OCI-LY3 (cell line): ENCODE measurements around the gene R3HDM2.

Experiments
- H2AFZ ChIP-seq: fragments of 200-600, 300-600 bp; shearing (Covaris generic); 2 replicates; pipeline ENCODE4 v1.6.0; 2014; ENCODE audit warnings: antibody characterized with exemption, low read depth, low read length
- H3K27ac ChIP-seq: fragments of 200-600, 300-600 bp; sonication (generic); 2 replicates; pipeline ENCODE4 v1.5.1; 2014; ENCODE audit warnings: mild to moderate bottlenecking, low read length, moderate library complexity, mixed read lengths
- H3K27me3 ChIP-seq: fragments of 200-600, 300-600 bp; sonication (generic); 2 replicates; pipeline ENCODE4 v1.6.1; 2014; ENCODE audit warnings: low read depth, low read length, mixed read lengths
- H3K36me3 ChIP-seq: fragments of 200-600, 300-600 bp; sonication (generic); replicated peaks from 2 replicates; pipeline ENCODE3; 2014; ENCODE audit warnings: low read depth, low read length, mixed read lengths
- H3K4me1 ChIP-seq: fragments of 300-600, 200-600 bp; sonication (generic); 2 replicates; pipeline ENCODE4 v1.6.1; 2014; ENCODE audit warnings: low read length, mixed read lengths
- H3K4me2 ChIP-seq: fragments of 200-600, 300-600 bp; sonication (generic); 2 replicates; pipeline ENCODE4 v1.6.1; 2014; ENCODE audit warnings: low read length, mixed read lengths
- H3K4me3 ChIP-seq: fragments of 300-600, 200-600 bp; sonication (generic); 2 replicates; pipeline ENCODE4 v1.5.1; 2014; ENCODE audit warnings: antibody characterized with exemption, mild to moderate bottlenecking, low read length, moderate library complexity
- H3K79me2 ChIP-seq: fragments of 300-600, 200-600 bp; shearing (Covaris generic); 2 replicates; pipeline ENCODE4 v1.6.1; 2014; ENCODE audit warnings: mild to moderate bottlenecking, low read length, mixed read lengths
- H3K9ac ChIP-seq: fragments of 300-600, 200-600 bp; shearing (Covaris generic); 2 replicates; pipeline ENCODE4 v1.6.0; 2014; ENCODE audit warnings: mild to moderate bottlenecking, low read length, moderate library complexity
- H3K9me3 ChIP-seq: fragments of 200-600, 300-600 bp; shearing (Covaris generic); 2 replicates; pipeline ENCODE4 v1.6.1; 2014; ENCODE audit warnings: low read length, mixed read lengths; ENCODE audit not compliant: insufficient read depth
- H4K20me1 ChIP-seq: fragments of 200-600, 300-600 bp; sonication (generic); 2 replicates; pipeline ENCODE4 v1.6.1; 2016; ENCODE audit warnings: low read length, mixed read lengths; ENCODE audit not compliant: insufficient read depth
- CTCF ChIP-seq: fragments of 200-600, 300-600 bp; sonication (generic); IDR thresholded peaks from 2 replicates; pipeline ENCODE4 v1.5.1; 2014; ENCODE audit warnings: antibody characterized with exemption, low read length, low read depth
- EZH2phosphoT487 ChIP-seq: fragments of 200-600 bp; shearing (Covaris generic); IDR thresholded peaks from 2 replicates; pipeline ENCODE4 v1.6.1; 2018; ENCODE audit warnings: antibody characterized with exemption, mixed run types, low read depth

R3HDM2 gene

GRCh38 chr12:57381693-57382220 lies 49.1 kb downstream of the R3HDM2 start:
- Histone ChIP-seq H4K20me1 (no peaks in the 10 kb centered on the region), H3K4me2 (no peak overlapping the region), H3K4me3 (no peak overlapping the region), H3K36me3 (no peaks in the 10 kb centered on the region), H3K9me3 (no peaks in the 10 kb centered on the region), H3K9ac (no peak overlapping the region), H3K27me3 (no peaks in the 10 kb centered on the region), H3K27ac (no peak overlapping the region), H3K4me1 (no peaks in the 10 kb centered on the region), H3K79me2 (no peaks in the 10 kb centered on the region), H2AFZ (no peak overlapping the region)
- TF ChIP-seq EZH2phosphoT487 = no peak
- TF ChIP-seq CTCF = no peak

DNA sequence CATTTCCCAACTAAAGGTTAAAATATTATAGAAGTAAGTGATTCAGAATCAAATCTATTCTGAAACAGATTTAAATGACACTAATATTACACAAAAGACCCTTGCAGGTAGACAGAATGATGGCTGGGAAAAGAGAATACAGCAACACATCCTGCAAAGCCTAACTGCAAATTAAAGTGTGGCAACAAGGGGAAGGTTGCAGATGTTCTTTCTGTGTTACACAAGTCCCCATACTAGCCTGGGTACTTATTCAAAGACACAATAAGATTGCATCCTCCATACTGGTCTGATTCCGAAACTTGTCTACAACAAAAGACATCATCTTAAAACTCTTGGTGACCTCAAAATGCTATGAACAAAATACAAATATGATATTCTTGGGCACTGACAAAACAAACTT lies 50.5 kb downstream of the R3HDM2 start:
- no peak overlapping the region for H3K4me3 ChIP-seq
- no peaks in the 10 kb centered on the region for H3K9me3 ChIP-seq
- H3K9ac ChIP-seq = no peak overlapping the region
- no peaks in the 10 kb centered on the region for H4K20me1 ChIP-seq
- H3K4me1 ChIP-seq = no peaks in the 10 kb centered on the region
- H3K36me3 ChIP-seq = no peaks in the 10 kb centered on the region
- H3K27ac ChIP-seq = no peak overlapping the region
- H2AFZ ChIP-seq = no peak overlapping the region
- no peaks in the 10 kb centered on the region for H3K79me2 ChIP-seq
- H3K27me3 ChIP-seq = no peaks in the 10 kb centered on the region
- TF ChIP-seq CTCF (no peak), EZH2phosphoT487 (no peak)
- no peak overlapping the region for H3K4me2 ChIP-seq

- no peaks in the 10 kb centered on the region for H3K4me1 ChIP-seq
- TF ChIP-seq CTCF (no peak), EZH2phosphoT487 (no peak)
- H3K27me3 ChIP-seq = no peaks in the 10 kb centered on the region
- no peak overlapping the region for H3K4me3 ChIP-seq
- no peak overlapping the region for H3K9ac ChIP-seq
- H4K20me1 ChIP-seq = no peaks in the 10 kb centered on the region
- no peak overlapping the region for H2AFZ ChIP-seq
- no peaks in the 10 kb centered on the region for H3K79me2 ChIP-seq
- no peaks in the 10 kb centered on the region for H3K36me3 ChIP-seq
- no peak overlapping the region for H3K27ac ChIP-seq
- H3K4me2 ChIP-seq = no peak overlapping the region
- H3K9me3 ChIP-seq = no peaks in the 10 kb centered on the region
These were observed 53.6 kb downstream of the R3HDM2 start for GRCh38 chr12:57377103-57377840.

GRCh38 chr12:57372233-57372632 lies 58.6 kb downstream of the R3HDM2 start:
- Histone ChIP-seq H3K9ac (no peak overlapping the region), H3K4me2 (no peak overlapping the region), H4K20me1 (no peaks in the 10 kb centered on the region), H3K4me3 (no peak overlapping the region), H3K4me1 (no peaks in the 10 kb centered on the region), H3K79me2 (no peaks in the 10 kb centered on the region), H3K9me3 (no peaks in the 10 kb centered on the region), H3K27ac (no peak overlapping the region), H3K27me3 (no peaks in the 10 kb centered on the region), H2AFZ (no peak overlapping the region), H3K36me3 (peaks cover 1% of the 10 kb centered on the region)
- TF ChIP-seq CTCF (no peak), EZH2phosphoT487 (no peak)
